ENCODE measurements around the gene SLC25A47. TPM values are rescaled to one million over a fixed set of nuclear protein-coding genes. Genes with fewer than 3 reads are reported as not detected.
A peak's percentile ranks its signal among the peaks of the same experiment; 100 is the strongest.

SLC25A47 gene
- total RNA-seq, 1 donor, result not detected

GRCh38 chr14:100371773-100372172, 48.6 kb downstream of the SLC25A47 start:
- no peak for TF ChIP-seq CTCF (IDR thresholded peaks at IDR 0.05; ENCODE audit: insufficient read depth, low read depth, low read length)
- no peak for DNase-seq (ENCODE audit: low read depth)
- no peak overlapping the region for H3K4me3 ChIP-seq (ENCODE audit: low read depth, low read length)

GRCh38 chr14:100372357-100373048, 49.4 kb downstream of the SLC25A47 start:
- no peak for TF ChIP-seq CTCF (IDR thresholded peaks at IDR 0.05; ENCODE audit: insufficient read depth, low read depth, low read length)

GRCh38 chr14:100374270-100374669, 51.1 kb downstream of the SLC25A47 start:
- no peak for DNase-seq (ENCODE audit: low read depth)
- H3K4me3 ChIP-seq (ENCODE audit: low read depth, low read length), result peak overlapping the region; percentile 65
- no peak for TF ChIP-seq CTCF (IDR thresholded peaks at IDR 0.05; ENCODE audit: insufficient read depth, low read depth, low read length)

More at GRCh38 chr14:100372357-100373048, 49.4 kb downstream of the SLC25A47 start:
- peak; percentile 28 for DNase-seq (ENCODE audit: low read depth)
- H3K4me3 ChIP-seq (ENCODE audit: low read depth, low read length), result peak overlapping the region; percentile 65

GRCh38 chr14:100374876-100375265, 51.7 kb downstream of the SLC25A47 start:
- TF ChIP-seq CTCF (IDR thresholded peaks at IDR 0.05; ENCODE audit: insufficient read depth, low read depth, low read length), result no peak
- peak overlapping the region; percentile 65 for H3K4me3 ChIP-seq (ENCODE audit: low read depth, low read length)
- DNase-seq (ENCODE audit: low read depth), result no peak

GRCh38 chr14:100375266-100375962, 52.3 kb downstream of the SLC25A47 start:
- TF ChIP-seq CTCF (IDR thresholded peaks at IDR 0.05; ENCODE audit: insufficient read depth, low read depth, low read length), result no peak
- H3K4me3 ChIP-seq (ENCODE audit: low read depth, low read length), result peak overlapping the region; percentile 65

GRCh38 chr14:100375963-100376735, 53.0 kb downstream of the SLC25A47 start, which contains the start of gene WDR25:
TSS of gene WDR25 (plus strand) at chr14:100376485.
- peak within 1 kb of the TSS; percentile 65 for H3K4me3 ChIP-seq (ENCODE audit: low read depth, low read length)
- TF ChIP-seq CTCF (IDR thresholded peaks at IDR 0.05; ENCODE audit: insufficient read depth, low read depth, low read length), result no peak
- DNase-seq (ENCODE audit: low read depth), result peak; percentile 97

More at GRCh38 chr14:100375266-100375962, 52.3 kb downstream of the SLC25A47 start:
- peak; percentile 99 for DNase-seq (ENCODE audit: low read depth)

All from fibroblast of villous mesenchyme (primary cell).